GM21737 (cell line): ENCODE data around the gene MRPL50.

Experiments
- ATAC-seq: cut with Tn5 transposase; IDR thresholded peaks from one replicate; pipeline ENCODE4 v1.9.1; 2021; ENCODE audit warnings: mild to moderate bottlenecking, moderate library complexity; ENCODE audit not compliant: unreplicated experiment

The MRPL50 gene

DNA sequence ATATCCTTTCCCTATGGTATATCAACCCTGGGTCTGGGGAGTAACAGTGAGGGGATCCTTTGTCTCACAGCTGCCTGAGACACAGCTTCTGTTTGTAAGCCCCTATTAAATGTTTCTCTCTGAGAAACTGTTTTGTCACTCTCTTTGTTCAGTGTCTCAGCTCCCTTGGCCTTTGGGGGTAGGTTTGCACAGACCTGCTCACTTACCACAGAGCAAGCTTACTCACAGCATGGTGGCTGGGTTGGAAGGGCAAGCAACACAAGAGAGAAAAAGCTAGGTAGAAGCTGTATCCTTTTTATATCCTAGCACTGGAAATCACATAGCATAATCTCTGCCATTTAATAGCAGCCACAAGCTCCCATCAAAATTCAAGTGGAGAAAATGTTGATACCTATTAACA, 18.1 kb downstream of the MRPL50 start:
- ATAC-seq, result no peak

GRCh38 chr9:101376111-101376848, 22.1 kb downstream of the MRPL50 start:
- ATAC-seq, result no peak

DNA sequence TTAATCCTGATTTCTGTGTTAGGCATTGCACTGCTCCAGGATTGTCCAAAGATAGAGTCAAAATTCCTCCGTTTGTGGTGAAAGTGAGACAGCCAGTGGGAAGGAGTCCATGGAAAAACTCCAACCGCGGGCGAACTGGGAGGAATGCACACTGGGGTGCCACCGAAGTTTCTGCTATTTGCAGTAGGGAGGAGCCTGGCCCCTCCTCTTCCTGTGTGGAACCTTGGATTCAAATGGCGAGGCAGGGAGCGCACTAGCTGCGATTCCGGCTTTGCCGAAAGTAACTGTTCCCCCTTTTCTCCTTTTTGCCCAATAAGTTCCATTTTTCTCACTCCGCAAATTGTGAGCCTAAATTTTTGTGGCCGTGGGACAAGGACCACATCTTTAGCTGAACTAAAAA, 22.9 kb downstream of the MRPL50 start:
- no peak for ATAC-seq

DNA sequence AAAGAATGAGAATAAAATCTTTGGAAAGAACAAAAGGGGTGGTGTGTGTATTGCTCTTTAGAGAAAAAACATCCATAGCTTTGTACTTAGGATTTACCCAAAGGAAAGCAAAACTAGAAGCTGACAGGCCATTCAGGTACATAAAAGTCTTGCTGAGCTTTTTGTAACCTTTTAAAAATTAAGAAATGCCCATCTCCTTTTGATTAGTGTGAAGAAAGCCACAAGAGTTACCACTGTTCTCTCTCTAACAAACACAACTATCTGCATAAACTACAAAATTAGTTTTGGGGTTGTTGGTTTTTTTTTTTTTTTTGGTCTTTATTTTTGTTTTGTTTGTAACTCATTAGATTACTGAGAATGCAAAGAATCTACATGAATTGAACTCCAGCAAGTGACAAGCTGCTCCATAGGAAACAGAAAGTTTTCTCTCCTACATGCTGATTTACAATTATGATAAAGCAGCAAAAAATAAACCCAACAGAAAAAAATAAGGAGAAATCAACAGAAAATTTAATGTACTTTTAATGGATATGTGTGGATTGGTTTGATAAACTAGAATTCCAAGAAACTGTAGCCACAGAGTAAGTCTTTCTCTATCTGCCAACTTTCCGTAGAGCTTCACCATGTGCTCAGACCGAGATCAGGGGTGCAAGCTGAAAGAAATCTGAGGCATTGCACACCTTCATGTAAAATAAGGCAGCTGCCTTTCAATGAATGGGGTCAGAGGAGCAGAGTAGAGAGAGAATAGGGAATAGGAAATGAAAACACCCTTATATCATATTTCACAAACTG, 25.9 kb downstream of the MRPL50 start:
- ATAC-seq, result no peak

GRCh38 chr9:101371813-101372212, 26.6 kb downstream of the MRPL50 start:
- no peak for ATAC-seq

DNA sequence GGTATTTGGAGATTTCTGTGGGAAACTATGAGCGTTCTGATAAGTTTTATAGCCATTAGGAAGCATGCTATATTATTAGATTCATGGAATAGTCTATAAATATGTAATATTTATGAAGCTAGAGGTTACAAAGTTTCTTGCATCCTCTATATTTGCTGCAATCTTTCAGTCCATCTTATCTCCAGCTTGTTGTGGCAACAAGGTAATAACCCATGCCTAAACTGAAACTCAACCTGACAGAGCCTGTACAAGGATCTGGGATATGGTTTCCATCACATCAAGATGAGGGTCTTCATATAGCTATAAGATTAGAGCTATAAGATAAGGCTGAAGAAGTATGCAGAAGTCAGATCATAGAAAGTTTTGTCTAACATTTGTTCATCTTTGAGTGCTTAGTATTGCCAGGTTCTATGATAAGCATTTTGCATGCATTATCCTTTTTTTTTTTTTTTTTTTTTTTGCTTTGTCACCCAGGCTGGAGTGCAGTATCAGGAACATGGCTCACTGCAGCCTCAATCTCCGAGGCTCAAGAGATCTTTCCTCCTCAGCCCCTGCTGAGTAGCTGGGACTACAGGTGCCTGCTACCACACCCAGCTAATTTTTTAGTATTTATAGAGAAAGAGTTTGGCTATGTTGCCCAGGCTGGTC, 28.4 kb downstream of the MRPL50 start:
- ATAC-seq, result no peak

DNA sequence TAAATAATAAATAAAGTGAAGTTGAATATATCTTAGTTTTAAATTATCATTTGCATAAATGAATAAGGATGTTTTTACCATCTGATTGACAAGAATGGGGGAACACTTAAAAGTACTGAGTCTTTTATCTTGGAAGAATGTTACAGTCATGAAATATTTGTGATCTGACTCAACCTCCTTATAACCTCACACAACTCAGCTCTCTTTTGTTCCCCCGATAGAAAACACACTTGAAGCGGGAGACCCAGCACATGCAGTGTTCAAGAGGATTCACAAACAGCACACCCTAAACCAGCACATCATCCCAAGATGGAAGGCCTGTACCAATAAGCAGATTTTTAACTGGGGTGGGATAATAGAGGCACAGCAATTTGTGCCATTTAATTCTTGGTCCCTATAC, 29.1 kb downstream of the MRPL50 start:
- ATAC-seq, result no peak

GRCh38 chr9:101367323-101367722, 31.1 kb downstream of the MRPL50 start:
- ATAC-seq, result no peak

- no peak for ATAC-seq
Observed at GRCh38 chr9:101366038-101366756, 32.2 kb downstream of the MRPL50 start.

DNA sequence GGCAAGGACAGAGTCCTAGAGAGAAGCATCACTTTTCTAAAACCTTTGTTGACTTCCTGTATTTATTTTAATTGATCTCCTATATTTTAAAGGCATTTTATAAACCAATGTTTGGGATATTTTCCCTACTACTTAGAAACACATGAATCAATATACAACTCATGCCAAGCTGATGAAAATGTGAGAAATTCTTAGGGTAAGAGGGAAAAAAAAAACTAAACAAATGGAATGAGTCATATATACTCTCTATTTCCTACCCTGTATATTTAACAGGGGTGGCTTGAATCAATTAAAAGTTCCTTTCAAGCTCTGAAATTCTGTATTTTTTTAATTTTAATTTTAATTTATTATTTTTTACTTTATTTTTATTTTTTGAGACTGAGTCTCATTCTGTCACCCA, 33.2 kb downstream of the MRPL50 start:
- no peak for ATAC-seq

DNA sequence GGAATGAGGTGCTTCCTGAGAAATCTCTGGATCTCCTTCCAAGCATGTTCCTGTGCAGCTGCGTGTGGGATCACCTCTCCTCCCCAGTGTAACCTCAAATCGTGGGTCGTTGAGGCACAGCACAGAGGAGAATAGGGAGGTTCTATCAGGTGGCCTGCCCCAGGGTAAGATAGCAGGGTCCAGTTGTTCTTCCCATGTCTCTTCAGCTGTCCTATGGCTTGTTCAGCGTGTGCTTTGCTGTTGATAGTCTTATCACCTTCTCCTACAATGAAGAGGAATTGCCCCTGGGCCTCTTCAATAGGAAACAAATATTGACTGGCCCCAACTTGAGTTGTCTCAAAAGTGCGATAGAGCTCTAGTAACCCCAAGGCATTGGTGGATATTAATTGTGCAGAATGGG, 36.0 kb downstream of the MRPL50 start:
- no peak for ATAC-seq

GRCh38 chr9:101360647-101361046, 37.8 kb downstream of the MRPL50 start:
- ATAC-seq, result no peak

GRCh38 chr9:101359679-101360078, 38.7 kb downstream of the MRPL50 start:
- no peak for ATAC-seq

DNA sequence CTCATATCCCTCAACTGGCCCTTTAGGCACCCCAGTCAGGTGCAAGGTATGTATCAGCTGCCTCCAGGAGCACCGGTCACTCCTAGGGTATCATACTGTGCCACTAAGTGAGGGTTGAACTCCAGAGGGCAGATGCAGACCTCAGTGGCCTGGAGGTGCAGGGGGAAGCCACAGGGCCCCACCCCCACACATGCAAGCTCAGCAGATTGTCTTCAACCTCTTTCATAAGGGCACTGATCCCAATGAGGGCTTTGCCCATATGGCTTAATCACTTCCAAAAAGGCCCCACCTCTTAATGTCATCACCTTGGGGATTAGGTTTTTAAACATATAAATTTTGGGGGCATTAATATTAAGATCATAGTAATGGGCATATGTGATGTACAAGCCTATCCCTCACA, 41.8 kb downstream of the MRPL50 start:
- no peak for ATAC-seq

GRCh38 chr9:101354765-101355708, 43.4 kb downstream of the MRPL50 start:
- no peak for ATAC-seq

GRCh38 chr9:101354143-101354764, 44.2 kb downstream of the MRPL50 start:
- no peak for ATAC-seq

GRCh38 chr9:101353683-101354082, 44.7 kb downstream of the MRPL50 start:
- no peak for ATAC-seq

- no peak for ATAC-seq
Observed at GRCh38 chr9:101352892-101353463, 45.4 kb downstream of the MRPL50 start.

GRCh38 chr9:101350285-101350684, 48.1 kb downstream of the MRPL50 start:
- no peak for ATAC-seq
